ENCODE measurements around the gene FREY1.

DNA sequence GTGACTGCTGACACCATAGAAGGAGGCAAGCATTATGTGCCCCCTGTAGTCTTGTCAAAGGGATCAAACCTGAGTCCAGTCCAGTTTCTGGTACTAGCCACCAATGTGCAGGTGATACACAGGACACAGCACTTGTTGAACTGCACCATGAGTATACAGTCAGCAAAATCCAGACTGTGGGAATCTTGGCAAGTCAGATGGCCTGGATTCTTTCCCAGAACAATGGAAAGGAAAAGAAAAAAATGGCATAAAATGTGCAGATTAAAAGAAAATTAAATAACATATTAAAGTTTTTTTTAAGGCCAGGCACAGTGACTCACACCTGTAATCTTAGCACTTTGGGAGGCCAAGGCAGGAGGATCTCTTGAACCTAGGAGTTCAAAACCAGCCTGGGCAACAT, 43.0 kb downstream of the FREY1 start:
- TF ChIP-seq CTCF (IDR thresholded peaks at IDR 0.05) (no peak), EZH2 (IDR thresholded peaks at IDR 0.05) (no peak), EZH2phosphoT487 (IDR thresholded peaks at IDR 0.05) (no peak)
